ENCODE results near the gene PLCL1.

The PLCL1 gene

GRCh38 chr2:197958592-197959150, 154.3 kb downstream of the PLCL1 start:
- DNase-seq, result no peak

GRCh38 chr2:197959383-197959782, 155.0 kb downstream of the PLCL1 start:
- no peak for DNase-seq

DNA sequence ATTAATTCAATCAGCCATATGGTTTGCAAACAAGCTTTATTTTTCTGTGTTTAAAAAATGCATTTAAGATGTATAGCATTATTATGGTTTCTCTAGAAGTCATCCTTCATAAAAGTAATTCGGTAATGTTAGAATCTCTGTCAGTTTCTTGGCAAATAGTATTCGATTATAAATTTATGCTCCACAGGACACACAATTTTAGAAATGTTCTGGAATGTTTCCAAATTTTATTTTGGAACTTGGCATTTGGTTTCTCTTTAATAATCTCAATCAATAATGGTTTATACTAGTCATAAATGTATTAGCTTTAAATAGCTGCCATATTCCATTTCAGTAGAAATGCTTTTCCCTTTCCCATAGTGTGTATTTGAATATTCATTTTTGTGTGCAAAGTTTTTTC, 156.4 kb downstream of the PLCL1 start:
- DNase-seq, result no peak

DNA sequence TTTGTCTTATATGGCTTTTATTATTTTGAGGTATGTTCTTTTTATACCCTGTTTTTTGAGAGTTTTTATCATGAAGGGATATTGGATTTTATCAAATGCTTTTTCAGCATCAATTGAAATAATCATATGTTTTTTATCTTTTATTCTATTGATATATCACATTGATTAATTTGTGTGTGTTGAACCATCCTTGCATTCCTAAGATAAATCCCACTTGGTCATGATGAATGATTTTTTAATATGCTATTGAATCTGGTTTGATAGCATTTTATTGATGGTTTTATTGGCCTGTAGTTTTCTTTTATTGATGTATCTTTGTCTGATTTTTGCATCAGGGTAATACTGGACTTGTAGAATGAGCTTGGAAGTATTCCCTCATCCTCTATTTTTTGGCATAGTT, 160.3 kb downstream of the PLCL1 start:
- DNase-seq, result no peak

DNA sequence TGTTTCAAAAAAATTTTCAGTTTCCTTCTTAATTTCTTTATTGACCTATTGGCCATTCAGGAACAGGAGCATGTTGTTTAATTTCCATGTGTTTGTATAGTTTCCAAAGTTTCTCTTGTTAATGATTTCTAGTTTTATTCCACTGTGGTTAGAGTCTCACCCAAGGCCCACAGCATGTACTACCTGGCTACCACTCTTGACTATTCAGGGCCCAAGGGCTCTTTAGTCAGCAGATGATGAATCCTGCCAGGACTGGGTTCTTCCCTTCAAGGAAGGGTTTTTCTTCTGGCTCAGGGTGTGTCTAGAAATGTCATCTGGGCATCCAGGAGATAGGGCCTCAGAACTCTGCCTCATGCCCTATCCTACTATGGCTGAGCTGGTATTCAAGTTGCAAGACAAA, 161.4 kb downstream of the PLCL1 start:
- DNase-seq, result no peak

- DNase-seq, result no peak
Observed at GRCh38 chr2:197969391-197969893, 165.0 kb downstream of the PLCL1 start.

DNA sequence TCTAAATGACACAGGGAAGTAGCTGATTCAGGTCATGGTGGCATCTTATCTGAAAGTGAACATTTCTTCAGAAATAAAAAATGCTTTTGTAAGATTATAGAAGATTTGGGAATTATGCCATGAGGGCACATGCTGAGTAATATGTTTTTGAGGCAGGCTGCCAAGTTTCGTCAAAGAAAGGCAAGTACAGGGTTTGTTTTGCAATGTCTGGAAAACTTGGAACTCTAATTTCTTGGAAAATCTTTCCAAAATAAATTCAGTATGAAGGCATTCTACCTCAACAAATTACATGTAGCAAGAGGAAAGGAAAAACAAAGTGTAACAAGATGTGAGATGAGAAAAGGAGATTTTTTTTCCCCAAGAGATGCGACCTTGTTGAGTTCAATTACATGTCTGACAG, 167.7 kb downstream of the PLCL1 start:
- no peak for DNase-seq

- DNase-seq, result no peak
Observed at GRCh38 chr2:197972587-197972986, 168.2 kb downstream of the PLCL1 start.

GRCh38 chr2:197973772-197974171, 169.4 kb downstream of the PLCL1 start:
- no peak for DNase-seq

- no peak for DNase-seq
Observed at GRCh38 chr2:197975931-197976519, 171.6 kb downstream of the PLCL1 start.

GRCh38 chr2:197978971-197979370, 174.6 kb downstream of the PLCL1 start:
- no peak for DNase-seq

GRCh38 chr2:197982565-197982964, 178.2 kb downstream of the PLCL1 start:
- no peak for DNase-seq

DNA sequence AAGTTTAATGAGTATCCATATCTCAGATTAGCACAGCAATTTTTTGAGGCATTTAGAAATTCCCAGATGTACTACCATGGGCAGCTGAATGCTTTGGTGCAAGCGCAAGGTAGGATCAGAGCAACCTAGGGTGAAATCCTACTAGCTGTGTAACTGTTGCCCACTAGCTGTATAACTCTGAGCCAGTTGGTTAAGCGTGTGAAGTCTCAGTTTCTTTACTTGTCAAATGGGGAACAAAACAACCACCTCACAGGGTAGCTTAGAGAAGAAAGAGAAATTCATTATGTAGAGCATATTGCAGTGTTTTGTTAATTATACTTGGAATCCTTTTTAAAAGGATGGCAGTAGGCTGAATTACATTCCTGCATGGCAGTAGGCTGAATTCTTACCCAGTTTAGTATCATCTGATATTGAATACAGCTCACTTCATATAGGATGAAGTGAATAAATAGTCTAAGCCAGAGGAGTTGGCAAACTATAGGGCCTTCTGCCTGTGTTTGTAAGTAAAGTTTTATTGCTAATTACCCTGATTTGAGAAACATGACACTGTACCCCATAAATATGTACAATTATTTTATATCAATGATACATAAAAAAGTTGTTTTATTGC, 180.7 kb downstream of the PLCL1 start:
- no peak for DNase-seq

GRCh38 chr2:197986977-197987376, 182.6 kb downstream of the PLCL1 start:
- DNase-seq, result no peak

- DNase-seq, result no peak
Observed at GRCh38 chr2:197990356-197990755, 186.0 kb downstream of the PLCL1 start.

DNA sequence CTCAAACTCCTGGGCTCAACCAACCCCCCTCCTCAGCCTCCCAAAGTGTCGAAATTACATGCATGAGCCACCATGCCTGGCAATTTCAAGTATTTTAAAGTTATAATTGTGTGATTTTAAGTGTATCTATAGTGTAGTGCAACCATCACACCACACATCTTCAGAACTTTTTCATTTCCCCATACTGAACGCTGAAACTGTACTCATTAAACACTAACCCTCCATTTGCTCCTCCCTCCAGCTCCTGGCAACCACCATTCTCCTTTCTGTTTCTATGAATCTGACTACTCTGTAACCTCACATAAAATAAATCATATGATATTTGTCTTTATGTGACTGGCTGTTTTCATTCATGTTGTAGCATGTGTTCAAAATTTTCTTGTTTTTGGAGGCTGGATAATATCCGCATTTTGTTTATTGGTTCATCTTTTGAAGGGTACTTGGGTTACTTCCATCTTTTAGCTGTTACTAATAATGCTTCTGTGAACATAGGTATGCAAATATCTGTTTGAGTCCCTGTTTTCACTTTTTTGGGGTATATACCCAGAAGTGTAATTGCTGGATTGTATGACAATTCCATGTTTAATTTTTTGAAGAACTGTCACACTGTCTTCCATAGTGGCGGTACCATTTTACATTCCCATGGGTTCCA, 188.2 kb downstream of the PLCL1 start:
- DNase-seq, result no peak

DNA sequence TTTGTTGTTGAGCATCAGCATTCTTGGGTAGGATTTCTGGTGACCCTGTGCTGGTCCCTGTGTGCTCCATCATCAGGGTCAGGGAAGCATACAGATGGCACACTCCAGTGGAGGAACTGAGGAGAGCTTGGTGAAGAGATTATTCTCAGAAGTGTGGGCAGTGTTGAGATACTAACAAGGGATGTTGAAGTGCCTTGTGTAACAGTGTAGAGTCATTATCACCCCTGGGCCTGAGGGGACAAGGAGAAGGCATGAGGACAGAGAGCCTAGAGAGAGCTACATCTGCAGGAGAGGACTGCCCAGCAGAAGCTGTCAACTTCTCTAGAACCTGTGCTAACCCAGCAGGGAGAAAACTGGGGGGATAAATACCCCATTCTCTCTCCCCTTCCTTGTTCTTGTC, 189.0 kb downstream of the PLCL1 start:
- no peak for DNase-seq

GRCh38 chr2:197993830-197994229, 189.4 kb downstream of the PLCL1 start:
- no peak for DNase-seq

- no peak for DNase-seq
Observed at GRCh38 chr2:197994751-197995150, 190.4 kb downstream of the PLCL1 start.

DNA sequence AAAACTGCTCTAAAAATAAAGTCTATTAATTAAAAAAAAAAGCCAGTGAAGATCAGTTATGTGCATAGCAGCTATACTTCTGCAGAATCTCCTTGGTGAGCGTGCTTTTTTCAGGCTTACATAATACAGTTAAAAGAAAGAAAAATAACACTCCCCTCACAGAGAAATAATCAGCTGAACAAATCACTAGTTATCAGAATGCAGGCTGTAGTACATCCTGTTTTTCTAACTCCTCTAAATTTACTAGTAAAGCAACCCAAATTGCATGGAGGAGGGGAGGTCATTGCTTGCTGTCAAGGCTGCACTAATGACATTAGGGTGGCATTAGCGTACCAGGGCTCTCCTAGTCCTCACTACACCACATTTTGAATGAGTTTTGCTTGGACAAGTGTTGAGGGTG, 192.2 kb downstream of the PLCL1 start:
- no peak for DNase-seq

- no peak for DNase-seq
Observed at GRCh38 chr2:197997083-197997541, 192.7 kb downstream of the PLCL1 start.

- no peak for DNase-seq
Observed at GRCh38 chr2:197998702-197999101, 194.3 kb downstream of the PLCL1 start.

DNA sequence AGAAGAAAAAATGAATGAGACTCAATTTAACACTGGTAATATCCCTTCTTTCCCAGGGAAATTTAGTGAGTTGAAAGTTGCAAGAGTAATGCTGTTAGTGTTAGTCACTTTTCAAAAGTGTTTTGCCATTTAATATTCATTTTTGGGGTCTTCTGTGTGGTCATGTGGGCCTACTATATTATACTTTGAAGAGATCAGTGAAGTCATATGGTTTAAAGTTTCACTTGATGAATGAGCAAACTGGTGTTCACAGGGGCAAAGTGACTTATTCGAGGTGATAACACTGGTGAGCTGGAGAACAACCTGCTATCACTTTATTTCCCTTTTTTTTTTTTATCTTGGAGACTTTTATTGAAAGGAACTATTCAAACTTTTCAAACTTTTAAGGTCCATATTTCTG, 196.0 kb downstream of the PLCL1 start:
- DNase-seq, result no peak

DNA sequence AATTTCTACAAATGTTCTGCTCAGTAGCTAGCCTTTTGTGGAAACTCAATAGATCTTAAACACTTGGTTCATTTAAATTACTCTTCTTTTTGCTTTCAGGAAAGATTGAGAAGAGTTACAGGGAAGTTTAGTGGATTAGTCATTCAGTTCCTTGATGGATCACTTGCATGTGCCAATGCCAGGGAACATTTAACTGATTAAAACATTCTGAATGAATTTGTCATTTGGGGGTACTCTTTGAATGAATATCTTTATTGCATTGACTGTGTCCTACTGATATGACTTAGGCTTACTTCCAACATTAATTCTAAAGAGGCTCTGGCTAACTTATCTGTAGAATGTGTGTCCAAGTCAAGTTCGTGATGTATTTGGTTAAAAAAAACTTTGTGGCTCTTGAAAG, 199.8 kb downstream of the PLCL1 start:
- DNase-seq, result peak; percentile 32

Data from activated CD4-positive, alpha-beta T cell treated with anti-CD3 and anti-CD28 coated beads, Interleukin-10, Interleukin-2, amounts not matched to agents 100 ng/mL and 50 ng/mL, durations not matched to agents 16 hours and 8 hours (primary cell).